ENCODE results near the gene TELO2. TPM values are rescaled to one million over a fixed set of nuclear protein-coding genes. Genes with fewer than 3 reads are reported as not detected.
A peak's percentile ranks its signal among the peaks of the same experiment; 100 is the strongest.

The TELO2 gene
- polyA plus RNA-seq, 3 donors, result 7.3 to 58.1 (median 11.4) TPM

DNA sequence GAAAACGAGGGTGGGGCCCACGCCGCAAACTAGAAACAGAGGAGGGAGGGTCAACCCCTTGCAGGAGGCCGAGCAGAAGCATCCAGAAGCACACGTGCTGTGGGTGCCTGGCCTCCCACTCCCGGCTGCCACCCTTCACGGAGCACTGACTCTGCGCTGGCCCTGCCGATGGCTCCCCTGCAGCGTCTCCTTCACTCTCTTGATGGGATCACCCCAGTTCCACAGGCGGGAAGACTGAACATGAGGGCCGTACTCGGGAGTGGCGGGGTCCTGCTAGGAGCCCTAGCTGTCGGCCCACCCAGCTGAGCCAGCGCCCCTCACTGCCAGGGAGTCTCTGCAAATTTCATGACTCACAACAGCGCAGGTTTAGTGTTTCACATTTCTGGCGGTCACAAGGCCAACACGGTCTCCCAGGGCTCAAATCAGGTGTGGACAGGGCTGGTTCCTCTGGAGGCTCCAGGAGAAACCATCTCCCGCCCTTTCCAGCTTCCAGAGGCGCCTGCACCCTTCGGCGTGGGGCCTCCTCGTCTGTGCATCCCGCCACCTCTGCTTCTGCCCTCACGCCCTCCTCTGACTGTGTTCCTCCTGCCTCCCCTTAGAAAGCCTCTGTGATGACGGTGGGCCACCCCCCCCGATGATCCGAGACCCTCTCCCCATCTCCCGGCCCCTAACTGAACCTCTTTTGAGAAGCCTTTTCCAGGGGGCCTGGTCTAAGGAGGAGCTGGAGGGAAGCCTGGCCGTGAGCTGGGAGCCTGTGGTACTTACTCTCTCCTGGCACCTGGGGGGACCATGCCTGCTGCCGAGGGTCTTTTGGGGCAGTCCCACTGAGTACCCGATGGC is 6.4 kb upstream of the TELO2 start:
- Mint-ChIP-seq H3K9me3 (peaks cover 0 to 3% (median 0%) of the 10 kb centered on the region in 7 donors), H3K4me3 (peak overlapping the region in 1 of 2 donors; percentile 24), H3K36me3 (no peaks in the 10 kb centered on the region), H3K4me1 (peaks cover 34% of the 10 kb centered on the region), H3K27me3 (ENCODE audit: low read depth in 3 of 3) (peaks cover 0 to 2% (median 2%) of the 10 kb centered on the region in 3 donors), H3K27ac (no peak overlapping the region)
- Histone ChIP-seq H3K27ac (ENCODE audit: low read depth in 1 of 2, low read length in 2 of 2) (no peak overlapping the region), H3K4me1 (ENCODE audit: control insufficient read depth in 1 of 2, insufficient read depth in 2 of 2, low read length in 2 of 2) (peaks cover 34 to 44% of the 10 kb centered on the region in 2 donors), H3K9me3 (replicated peaks in 1 of 2; ENCODE audit: control insufficient read depth in 1 of 2, insufficient read depth in 1 of 2, low read length in 2 of 2) (no peaks in the 10 kb centered on the region), H3K79me2 (ENCODE audit: insufficient read depth, low read length) (no peaks in the 10 kb centered on the region), H3K4me2 (replicated peaks; ENCODE audit: extremely low read depth, low read length, poor library complexity, severe bottlenecking) (no peak overlapping the region), H2AFZ (ENCODE audit: insufficient read depth, low read depth, low read length, poor library complexity, severe bottlenecking) (no peak overlapping the region), H3K4me3 (replicated peaks in 1 of 3; ENCODE audit: low read depth in 2 of 3, low read length in 3 of 3) (no peak overlapping the region), H4K20me1 (ENCODE audit: insufficient read depth, low read length) (no peaks in the 10 kb centered on the region), H3K27me3 (ENCODE audit: control insufficient read depth in 2 of 2, insufficient read depth in 2 of 2, low read length in 2 of 2) (no peaks in the 10 kb centered on the region), H3K9ac (ENCODE audit: insufficient read depth, low read length, poor library complexity, severe bottlenecking) (no peak overlapping the region), H3K36me3 (replicated peaks in 1 of 2; ENCODE audit: control insufficient read depth in 1 of 2, insufficient read depth in 2 of 2, low read length in 2 of 2) (no peaks in the 10 kb centered on the region)
- TF ChIP-seq, protein P1, sequence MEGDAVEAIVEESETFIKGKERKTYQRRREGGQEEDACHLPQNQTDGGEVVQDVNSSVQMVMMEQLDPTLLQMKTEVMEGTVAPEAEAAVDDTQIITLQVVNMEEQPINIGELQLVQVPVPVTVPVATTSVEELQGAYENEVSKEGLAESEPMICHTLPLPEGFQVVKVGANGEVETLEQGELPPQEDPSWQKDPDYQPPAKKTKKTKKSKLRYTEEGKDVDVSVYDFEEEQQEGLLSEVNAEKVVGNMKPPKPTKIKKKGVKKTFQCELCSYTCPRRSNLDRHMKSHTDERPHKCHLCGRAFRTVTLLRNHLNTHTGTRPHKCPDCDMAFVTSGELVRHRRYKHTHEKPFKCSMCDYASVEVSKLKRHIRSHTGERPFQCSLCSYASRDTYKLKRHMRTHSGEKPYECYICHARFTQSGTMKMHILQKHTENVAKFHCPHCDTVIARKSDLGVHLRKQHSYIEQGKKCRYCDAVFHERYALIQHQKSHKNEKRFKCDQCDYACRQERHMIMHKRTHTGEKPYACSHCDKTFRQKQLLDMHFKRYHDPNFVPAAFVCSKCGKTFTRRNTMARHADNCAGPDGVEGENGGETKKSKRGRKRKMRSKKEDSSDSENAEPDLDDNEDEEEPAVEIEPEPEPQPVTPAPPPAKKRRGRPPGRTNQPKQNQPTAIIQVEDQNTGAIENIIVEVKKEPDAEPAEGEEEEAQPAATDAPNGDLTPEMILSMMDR (IDR thresholded peaks at IDR 0.05), result no peak
- WGBS (ENCODE audit: insufficient coverage), result 95% methylated on average over 29 of the region's 33 CpGs
- no peak for DNase-seq
- intact Hi-C loops (cut with micrococcal nuclease), result no loop called here

DNA sequence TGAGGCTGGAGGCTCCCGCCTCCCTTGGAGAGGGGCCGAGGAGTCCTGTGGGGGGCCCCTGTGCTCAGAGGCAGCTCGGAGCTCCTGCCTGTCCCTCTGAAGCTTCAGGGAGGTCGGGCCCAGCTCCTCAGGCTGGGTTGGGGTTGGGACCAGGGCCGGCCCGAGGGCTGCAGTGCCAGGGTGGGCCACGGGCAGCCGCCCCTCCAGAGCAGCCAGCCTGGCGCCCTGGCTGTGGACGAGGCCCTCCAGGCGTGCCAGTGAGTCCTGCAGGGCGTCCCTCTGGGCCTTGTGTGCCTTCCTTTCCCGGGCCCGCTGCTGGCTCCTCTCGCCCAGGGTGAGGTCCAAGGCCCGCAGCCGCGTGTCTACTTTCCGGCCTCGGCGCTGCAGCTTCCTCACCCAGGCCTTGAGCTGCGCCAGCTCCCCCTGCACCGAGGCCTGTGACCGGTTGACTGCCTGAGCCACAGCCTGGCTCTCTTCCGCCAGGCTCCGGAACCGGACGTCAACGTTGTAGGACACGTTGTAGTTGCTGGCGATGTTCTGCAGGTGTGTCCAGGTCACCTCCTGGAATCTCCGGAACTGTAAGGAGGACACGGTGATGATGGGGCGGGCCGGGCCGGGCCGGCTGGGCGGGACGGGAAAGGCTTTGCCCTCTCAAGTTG is 5.6 kb upstream of the TELO2 start:
- no peak overlapping the region for H3K27ac Mint-ChIP-seq
- Histone ChIP-seq H3K27ac (ENCODE audit: low read depth in 1 of 2, low read length in 2 of 2) (no peak overlapping the region), H3K4me1 (ENCODE audit: control insufficient read depth in 1 of 2, insufficient read depth in 2 of 2, low read length in 2 of 2) (peaks cover 37 to 45% of the 10 kb centered on the region in 2 donors), H4K20me1 (ENCODE audit: insufficient read depth, low read length) (no peaks in the 10 kb centered on the region), H3K4me3 (replicated peaks in 1 of 3; ENCODE audit: low read depth in 2 of 3, low read length in 3 of 3) (no peak overlapping the region), H3K9ac (ENCODE audit: insufficient read depth, low read length, poor library complexity, severe bottlenecking) (no peak overlapping the region), H3K27me3 (ENCODE audit: control insufficient read depth in 2 of 2, insufficient read depth in 2 of 2, low read length in 2 of 2) (no peaks in the 10 kb centered on the region), H3K79me2 (ENCODE audit: insufficient read depth, low read length) (no peaks in the 10 kb centered on the region), H3K9me3 (replicated peaks in 1 of 2; ENCODE audit: control insufficient read depth in 1 of 2, insufficient read depth in 1 of 2, low read length in 2 of 2) (no peaks in the 10 kb centered on the region), H2AFZ (ENCODE audit: insufficient read depth, low read depth, low read length, poor library complexity, severe bottlenecking) (peak overlapping the region; percentile 87), H3K4me2 (replicated peaks; ENCODE audit: extremely low read depth, low read length, poor library complexity, severe bottlenecking) (no peak overlapping the region), H3K36me3 (replicated peaks in 1 of 2; ENCODE audit: control insufficient read depth in 1 of 2, insufficient read depth in 2 of 2, low read length in 2 of 2) (no peaks in the 10 kb centered on the region)
- no peak for DNase-seq
- H3K4me3 Mint-ChIP-seq, result no peak overlapping the region
- intact Hi-C loops (cut with micrococcal nuclease), result no loop called here
- H3K27me3 Mint-ChIP-seq (ENCODE audit: low read depth in 3 of 3), result peaks cover 0 to 2% (median 2%) of the 10 kb centered on the region in 3 donors
- 93% methylated on average over 38 of the region's 39 CpGs for WGBS (ENCODE audit: insufficient coverage)
- H3K4me1 Mint-ChIP-seq, result peaks cover 36% of the 10 kb centered on the region
- no peaks in the 10 kb centered on the region for H3K36me3 Mint-ChIP-seq
- peaks cover 0 to 2% (median 0%) of the 10 kb centered on the region in 7 donors for H3K9me3 Mint-ChIP-seq
- TF ChIP-seq, protein P1 (IDR thresholded peaks at IDR 0.05), result no peak

Measured in CD14-positive monocyte (primary cell).